ENCODE results near the gene PMM1. TPM values are rescaled to one million over a fixed set of nuclear protein-coding genes. Genes with fewer than 3 reads are reported as not detected.
A peak's percentile ranks its signal among the peaks of the same experiment; 100 is the strongest.

The PMM1 gene
- total RNA-seq, 1 donor from 2014 or later = 35.5 TPM

DNA sequence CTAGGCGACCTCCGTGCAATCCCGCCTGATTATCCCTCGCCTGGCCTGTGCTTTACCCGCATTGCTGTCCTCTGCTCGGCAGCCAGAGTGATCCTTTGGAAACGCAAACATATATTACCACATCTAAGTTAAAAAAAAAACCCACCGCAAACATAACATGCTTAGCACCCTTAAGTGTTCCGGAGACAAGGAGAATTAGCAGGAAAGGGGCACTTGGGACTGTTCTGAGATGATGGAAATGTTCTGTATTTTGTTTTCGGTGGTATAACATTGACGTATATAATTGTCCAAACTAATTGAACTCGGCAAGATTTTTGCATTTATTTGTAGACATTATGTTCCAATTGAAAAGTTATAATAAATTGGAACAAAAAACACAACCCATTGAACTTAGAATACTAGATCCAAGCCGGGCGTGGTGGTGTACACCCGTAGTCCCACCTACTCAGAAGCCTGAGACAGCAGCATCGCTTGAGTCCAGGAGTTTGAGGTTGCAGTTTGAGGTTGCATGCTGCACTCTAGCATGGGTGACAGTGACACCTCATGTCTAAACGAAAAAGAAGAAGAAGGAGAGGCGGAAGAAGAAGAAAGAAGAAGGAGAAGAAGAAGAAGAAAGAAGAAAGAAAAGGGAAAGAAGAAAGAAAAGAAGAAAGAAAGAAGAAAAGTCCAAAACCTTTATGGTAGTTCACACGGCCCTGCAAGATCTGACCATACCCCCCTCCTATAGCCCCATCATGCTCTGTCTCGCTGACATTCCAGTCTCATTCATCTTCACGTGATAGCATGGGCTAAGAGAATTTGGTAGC, 44.8 kb downstream of the PMM1 start:
- Mint-ChIP-seq H3K36me3 (peaks cover 3% of the 10 kb centered on the region), H3K9me3 (no peaks in the 10 kb centered on the region), H3K27me3 (no peaks in the 10 kb centered on the region), H3K4me1 (ENCODE audit: unreplicated experiment) (peaks cover 30% of the 10 kb centered on the region), H3K4me3 (peak overlapping the region; percentile 99), H3K27ac (peak overlapping the region; percentile 95)
- TF ChIP-seq, protein P1, sequence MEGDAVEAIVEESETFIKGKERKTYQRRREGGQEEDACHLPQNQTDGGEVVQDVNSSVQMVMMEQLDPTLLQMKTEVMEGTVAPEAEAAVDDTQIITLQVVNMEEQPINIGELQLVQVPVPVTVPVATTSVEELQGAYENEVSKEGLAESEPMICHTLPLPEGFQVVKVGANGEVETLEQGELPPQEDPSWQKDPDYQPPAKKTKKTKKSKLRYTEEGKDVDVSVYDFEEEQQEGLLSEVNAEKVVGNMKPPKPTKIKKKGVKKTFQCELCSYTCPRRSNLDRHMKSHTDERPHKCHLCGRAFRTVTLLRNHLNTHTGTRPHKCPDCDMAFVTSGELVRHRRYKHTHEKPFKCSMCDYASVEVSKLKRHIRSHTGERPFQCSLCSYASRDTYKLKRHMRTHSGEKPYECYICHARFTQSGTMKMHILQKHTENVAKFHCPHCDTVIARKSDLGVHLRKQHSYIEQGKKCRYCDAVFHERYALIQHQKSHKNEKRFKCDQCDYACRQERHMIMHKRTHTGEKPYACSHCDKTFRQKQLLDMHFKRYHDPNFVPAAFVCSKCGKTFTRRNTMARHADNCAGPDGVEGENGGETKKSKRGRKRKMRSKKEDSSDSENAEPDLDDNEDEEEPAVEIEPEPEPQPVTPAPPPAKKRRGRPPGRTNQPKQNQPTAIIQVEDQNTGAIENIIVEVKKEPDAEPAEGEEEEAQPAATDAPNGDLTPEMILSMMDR (conservative IDR thresholded peaks at IDR 0.05) = no peak
- no peak for DNase-seq (ENCODE audit: extremely low spot score, unreplicated experiment)

DNA sequence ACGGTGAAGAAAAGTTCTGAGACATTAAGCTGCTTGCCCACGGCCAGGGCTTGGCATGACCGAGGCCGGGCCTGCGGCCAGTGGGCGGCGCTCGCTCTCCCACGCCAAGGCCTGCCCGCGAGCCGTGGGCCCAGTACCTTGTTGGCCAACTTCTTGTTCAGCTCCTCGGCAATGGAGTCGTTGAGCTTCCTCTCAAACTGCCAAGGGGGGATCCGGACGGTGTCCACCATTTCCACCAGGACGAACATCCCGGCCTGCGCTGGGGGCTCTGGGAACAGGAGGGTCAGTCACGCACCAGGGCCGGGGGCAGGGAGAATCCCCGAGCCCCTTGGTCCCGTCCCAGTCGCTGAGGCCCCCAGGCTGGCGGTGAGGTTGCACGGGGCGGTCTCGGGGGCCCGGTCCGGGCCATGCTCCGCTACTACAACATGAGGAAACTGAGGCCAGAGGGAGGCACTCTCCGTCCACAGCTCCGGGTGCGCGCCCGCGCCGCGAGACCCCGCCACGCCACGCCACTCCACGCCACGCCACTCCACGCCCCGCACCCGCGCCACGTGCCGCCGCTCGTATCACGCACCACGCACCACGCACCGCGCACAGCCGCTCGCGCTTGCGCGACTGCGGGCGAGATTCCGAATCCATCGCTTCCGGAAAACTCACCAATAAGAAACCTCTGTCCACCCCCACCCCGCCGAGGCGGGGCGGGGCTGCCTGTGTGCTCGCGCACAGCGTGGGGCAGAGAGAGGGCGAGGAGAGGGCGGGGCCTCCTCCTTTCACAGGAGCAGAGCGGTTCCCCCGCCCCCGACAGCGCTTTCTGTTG, 45.6 kb downstream of the PMM1 start, which contains the start of gene POLR3H:
Gene POLR3H (minus strand): TSS at position 617 of the 817 bp plus-strand sequence. CDS start 369 bp downstream, at position 248.
- H3K4me3 Mint-ChIP-seq = peak within 1 kb of the TSS; percentile 99
- no peaks in the 10 kb centered on the region for H3K9me3 Mint-ChIP-seq
- peak; percentile 98 for DNase-seq (ENCODE audit: extremely low spot score, unreplicated experiment)
- H3K36me3 Mint-ChIP-seq = peaks cover 3% of the 10 kb centered on the region
- no peaks in the 10 kb centered on the region for H3K27me3 Mint-ChIP-seq
- TF ChIP-seq, protein P1 (conservative IDR thresholded peaks at IDR 0.05) = peak; percentile 60
- H3K27ac Mint-ChIP-seq = peak within 1 kb of the TSS; percentile 95
- H3K4me1 Mint-ChIP-seq (ENCODE audit: unreplicated experiment) = peaks cover 30% of the 10 kb centered on the region

- no peaks in the 10 kb centered on the region for H3K27me3 Mint-ChIP-seq
- no peaks in the 10 kb centered on the region for H3K9me3 Mint-ChIP-seq
- peaks cover 5% of the 10 kb centered on the region for H3K36me3 Mint-ChIP-seq
- H3K4me3 Mint-ChIP-seq = peak overlapping the region; percentile 99
- peak overlapping the region; percentile 70 for H3K27ac Mint-ChIP-seq
- TF ChIP-seq, protein P1 (conservative IDR thresholded peaks at IDR 0.05) = no peak
- DNase-seq (ENCODE audit: extremely low spot score, unreplicated experiment) = no peak
- H3K4me1 Mint-ChIP-seq (ENCODE audit: unreplicated experiment) = peaks cover 30% of the 10 kb centered on the region
These were observed 47.4 kb downstream of the PMM1 start for GRCh38 chr22:41542224-41542623.

- TF ChIP-seq, protein P1 (conservative IDR thresholded peaks at IDR 0.05) = no peak
- Mint-ChIP-seq H3K27ac (peak overlapping the region; percentile 21), H3K4me1 (ENCODE audit: unreplicated experiment) (peaks cover 30% of the 10 kb centered on the region), H3K36me3 (peaks cover 8% of the 10 kb centered on the region), H3K4me3 (peak overlapping the region; percentile 70), H3K27me3 (no peaks in the 10 kb centered on the region), H3K9me3 (no peaks in the 10 kb centered on the region)
- no peak for DNase-seq (ENCODE audit: extremely low spot score, unreplicated experiment)
These were observed 48.2 kb downstream of the PMM1 start for GRCh38 chr22:41541484-41541883.

DNA sequence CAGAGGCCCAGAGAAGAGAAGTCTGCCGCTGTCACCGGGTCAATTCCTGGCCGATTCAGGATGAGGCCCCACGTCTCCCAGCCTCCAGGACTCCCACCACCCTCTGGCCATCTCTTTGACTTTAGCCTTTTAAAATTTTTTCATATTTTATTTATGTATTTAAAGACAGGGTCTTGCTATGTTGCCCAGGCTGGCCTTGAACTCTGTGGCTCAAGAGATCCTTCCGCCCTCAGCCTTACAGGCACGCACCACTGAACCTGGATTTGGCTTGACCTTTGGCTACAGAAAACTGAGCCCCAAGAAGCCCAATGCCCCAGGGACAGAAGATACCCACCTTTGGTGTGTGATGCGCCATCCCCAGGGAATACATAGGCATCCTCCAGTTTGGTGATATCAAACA, 49.3 kb downstream of the PMM1 start:
- Mint-ChIP-seq H3K4me1 (ENCODE audit: unreplicated experiment) (peaks cover 30% of the 10 kb centered on the region), H3K9me3 (no peaks in the 10 kb centered on the region), H3K36me3 (peaks cover 8% of the 10 kb centered on the region), H3K27ac (peak overlapping the region; percentile 69), H3K27me3 (no peaks in the 10 kb centered on the region), H3K4me3 (peak overlapping the region; percentile 49)
- DNase-seq (ENCODE audit: extremely low spot score, unreplicated experiment) = no peak
- TF ChIP-seq, protein P1 (conservative IDR thresholded peaks at IDR 0.05) = no peak
